Peyer's patch (tissue), 4 donors: ENCODE measurements around the gene ACSL6.

Experiments used
- POLR2A ChIP-seq, 2 donors: fragments of 450-650 bp; IDR thresholded peaks; one replicate each; pipeline ENCODE4 v1.5.1; 2017; ENCODE audit warnings: antibody characterized with exemption in 2 of 2, mild to moderate bottlenecking in 2 of 2, moderate library complexity in 2 of 2
- TF ChIP-seq, protein P1 (sequence below), 6 experiments: fragments of 450-650 bp in 4 of 6; fragments of 200-600 bp in 2 of 6; sonication (generic) in 1 of 6; IDR thresholded peaks; one replicate each; pipeline ENCODE4 v1.5.1; 2017 to 2019; ENCODE audit warnings: antibody characterized with exemption in 6 of 6, mild to moderate bottlenecking in 3 of 6, moderate library complexity in 1 of 6

DNA sequence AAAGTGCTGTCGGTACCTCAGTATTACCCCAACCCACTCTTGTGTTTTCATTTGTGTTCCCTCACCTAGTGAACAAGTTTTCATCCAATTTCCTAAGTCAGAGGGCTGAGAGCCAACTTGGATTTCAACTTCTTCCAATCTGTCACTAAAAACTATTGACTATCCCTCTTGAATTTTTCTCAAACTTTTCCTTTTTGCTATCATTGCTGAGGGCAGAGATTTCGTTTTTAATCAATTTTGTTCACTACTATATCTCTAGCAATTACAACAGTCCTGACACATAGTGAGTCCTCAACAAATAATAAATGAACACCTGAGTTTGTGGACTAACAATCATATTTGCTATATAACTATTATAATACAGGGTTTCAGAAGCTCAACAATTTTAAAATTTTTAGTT, 95.0 kb downstream of the ACSL6 start:
- TF ChIP-seq, protein P1, sequence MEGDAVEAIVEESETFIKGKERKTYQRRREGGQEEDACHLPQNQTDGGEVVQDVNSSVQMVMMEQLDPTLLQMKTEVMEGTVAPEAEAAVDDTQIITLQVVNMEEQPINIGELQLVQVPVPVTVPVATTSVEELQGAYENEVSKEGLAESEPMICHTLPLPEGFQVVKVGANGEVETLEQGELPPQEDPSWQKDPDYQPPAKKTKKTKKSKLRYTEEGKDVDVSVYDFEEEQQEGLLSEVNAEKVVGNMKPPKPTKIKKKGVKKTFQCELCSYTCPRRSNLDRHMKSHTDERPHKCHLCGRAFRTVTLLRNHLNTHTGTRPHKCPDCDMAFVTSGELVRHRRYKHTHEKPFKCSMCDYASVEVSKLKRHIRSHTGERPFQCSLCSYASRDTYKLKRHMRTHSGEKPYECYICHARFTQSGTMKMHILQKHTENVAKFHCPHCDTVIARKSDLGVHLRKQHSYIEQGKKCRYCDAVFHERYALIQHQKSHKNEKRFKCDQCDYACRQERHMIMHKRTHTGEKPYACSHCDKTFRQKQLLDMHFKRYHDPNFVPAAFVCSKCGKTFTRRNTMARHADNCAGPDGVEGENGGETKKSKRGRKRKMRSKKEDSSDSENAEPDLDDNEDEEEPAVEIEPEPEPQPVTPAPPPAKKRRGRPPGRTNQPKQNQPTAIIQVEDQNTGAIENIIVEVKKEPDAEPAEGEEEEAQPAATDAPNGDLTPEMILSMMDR (IDR thresholded peaks at IDR 0.05), result no peak
- no peak for TF ChIP-seq POLR2A (IDR thresholded peaks at IDR 0.05)
